KMS-11 (cell line): Measurements from ENCODE around the gene COL6A2.
"Not testable (repeated sequence)": the region's sequence is repeated elsewhere in the genome, so short reads cannot be mapped to it uniquely, and the experiment has no call there.

Experiments used
- H2AFZ ChIP-seq: fragments of 200-600 bp; sonication (generic); 2 replicates; pipeline ENCODE4 v1.6.1; 2016; ENCODE audit warnings: antibody characterized with exemption, mixed run types, low read depth
- H3K27ac ChIP-seq: fragments of 200-600 bp; sonication (generic); 2 replicates; pipeline ENCODE4 v1.6.1; 2016; ENCODE audit warnings: mild to moderate bottlenecking, mixed run types
- H3K27me3 ChIP-seq: fragments of 200-600 bp; sonication (generic); 2 replicates; pipeline ENCODE4 v1.6.1; 2017; ENCODE audit warnings: mild to moderate bottlenecking, low read depth, mixed run types, moderate library complexity; ENCODE audit not compliant: insufficient read depth
- H3K36me3 ChIP-seq: fragments of 200-600 bp; sonication (generic); 2 replicates; pipeline ENCODE4 v1.6.1; 2017; ENCODE audit warnings: mild to moderate bottlenecking, mixed run types; ENCODE audit not compliant: insufficient read depth
- H3K4me1 ChIP-seq: fragments of 200-600 bp; sonication (generic); 2 replicates; pipeline ENCODE4 v1.6.1; 2016; ENCODE audit warnings: mild to moderate bottlenecking, low read depth, mixed run types; ENCODE audit not compliant: poor library complexity, severe bottlenecking
- H3K4me2 ChIP-seq: fragments of 200-600 bp; sonication (generic); 2 replicates; pipeline ENCODE4 v1.7.0; 2016; ENCODE audit warnings: mild to moderate bottlenecking, mixed run types
- H3K4me3 ChIP-seq: fragments of 200-600 bp; sonication (generic); IDR thresholded peaks from 2 replicates; pipeline ENCODE4 v1.6.1; 2017; ENCODE audit warnings: low read depth, low read length, mixed read lengths; ENCODE audit not compliant: insufficient read depth
- H3K79me2 ChIP-seq: fragments of 200-600 bp; sonication (generic); 2 replicates; pipeline ENCODE4 v1.6.1; 2016; ENCODE audit warnings: low read depth, mixed run types; ENCODE audit not compliant: insufficient read depth
- H3K9ac ChIP-seq: fragments of 200-600 bp; sonication (generic); 2 replicates; pipeline ENCODE4 v1.6.1; 2016; ENCODE audit warnings: mild to moderate bottlenecking, mixed run types
- H4K20me1 ChIP-seq: fragments of 200-600 bp; sonication (generic); 2 replicates; pipeline ENCODE4 v1.6.1; 2016; ENCODE audit warnings: mild to moderate bottlenecking, mixed run types; ENCODE audit not compliant: insufficient read depth
- TF ChIP-seq, protein P1 (sequence below): fragments of 200-600 bp; sonication (generic); conservative IDR thresholded peaks from 2 replicates; pipeline ENCODE4 v1.6.1; 2017; ENCODE audit warnings: low read depth, mild to moderate bottlenecking, antibody characterized with exemption, low read length, moderate library complexity, mixed read lengths

COL6A2 gene

GRCh38 chr21:46104104-46104503 lies 6.2 kb downstream of the COL6A2 start:
- H3K79me2 ChIP-seq: no peaks in the 10 kb centered on the region
- H3K36me3 ChIP-seq: no peaks in the 10 kb centered on the region
- no peak overlapping the region for H3K4me3 ChIP-seq
- no peak overlapping the region for H3K27ac ChIP-seq
- no peaks in the 10 kb centered on the region for H3K4me1 ChIP-seq
- H3K4me2 ChIP-seq: no peak overlapping the region
- H3K27me3 ChIP-seq: peaks cover 65% of the 10 kb centered on the region
- H3K9ac ChIP-seq: no peak overlapping the region
- TF ChIP-seq, protein P1, sequence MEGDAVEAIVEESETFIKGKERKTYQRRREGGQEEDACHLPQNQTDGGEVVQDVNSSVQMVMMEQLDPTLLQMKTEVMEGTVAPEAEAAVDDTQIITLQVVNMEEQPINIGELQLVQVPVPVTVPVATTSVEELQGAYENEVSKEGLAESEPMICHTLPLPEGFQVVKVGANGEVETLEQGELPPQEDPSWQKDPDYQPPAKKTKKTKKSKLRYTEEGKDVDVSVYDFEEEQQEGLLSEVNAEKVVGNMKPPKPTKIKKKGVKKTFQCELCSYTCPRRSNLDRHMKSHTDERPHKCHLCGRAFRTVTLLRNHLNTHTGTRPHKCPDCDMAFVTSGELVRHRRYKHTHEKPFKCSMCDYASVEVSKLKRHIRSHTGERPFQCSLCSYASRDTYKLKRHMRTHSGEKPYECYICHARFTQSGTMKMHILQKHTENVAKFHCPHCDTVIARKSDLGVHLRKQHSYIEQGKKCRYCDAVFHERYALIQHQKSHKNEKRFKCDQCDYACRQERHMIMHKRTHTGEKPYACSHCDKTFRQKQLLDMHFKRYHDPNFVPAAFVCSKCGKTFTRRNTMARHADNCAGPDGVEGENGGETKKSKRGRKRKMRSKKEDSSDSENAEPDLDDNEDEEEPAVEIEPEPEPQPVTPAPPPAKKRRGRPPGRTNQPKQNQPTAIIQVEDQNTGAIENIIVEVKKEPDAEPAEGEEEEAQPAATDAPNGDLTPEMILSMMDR: no peak
- no peak overlapping the region for H2AFZ ChIP-seq
- no peaks in the 10 kb centered on the region for H4K20me1 ChIP-seq

- not testable (repeated sequence) for H3K36me3 ChIP-seq, H3K4me2 ChIP-seq, H3K9ac ChIP-seq, H3K4me3 ChIP-seq, H2AFZ ChIP-seq, H3K4me1 ChIP-seq, H4K20me1 ChIP-seq, H3K27ac ChIP-seq, H3K79me2 ChIP-seq
- peaks cover 60% of the 10 kb centered on the region for H3K27me3 ChIP-seq
These were observed 9.5 kb downstream of the COL6A2 start for GRCh38 chr21:46107376-46107775.

DNA sequence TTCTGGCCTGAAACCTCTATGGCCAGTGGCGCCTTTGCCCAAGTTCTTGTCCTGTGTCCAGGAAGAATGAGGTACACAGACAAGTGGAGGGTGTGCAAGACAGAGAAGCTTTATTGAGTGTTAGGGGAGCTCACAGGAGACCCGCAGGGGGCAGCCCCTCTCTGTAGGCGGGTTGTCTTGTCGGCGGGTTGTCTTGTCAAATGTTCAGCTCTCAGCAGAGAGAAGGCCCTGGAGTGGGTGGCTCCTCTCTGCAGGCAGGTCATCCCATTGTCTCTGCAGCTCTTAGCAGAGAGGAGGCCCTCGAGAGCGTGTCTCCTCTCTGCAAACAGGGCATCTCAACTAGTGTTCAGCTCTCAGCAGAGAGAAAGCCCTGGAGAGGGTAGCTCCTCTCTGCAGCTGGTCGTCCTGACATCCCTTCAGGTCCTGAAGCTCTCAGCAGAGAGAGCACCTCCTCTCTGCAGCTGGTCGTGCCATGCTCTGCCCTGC lies 11.0 kb downstream of the COL6A2 start:
- Histone ChIP-seq H3K27me3 (peaks cover 67% of the 10 kb centered on the region), H3K9ac (no peak overlapping the region), H3K79me2 (no peaks in the 10 kb centered on the region), H3K4me1 (no peaks in the 10 kb centered on the region), H4K20me1 (no peaks in the 10 kb centered on the region), H3K27ac (no peak overlapping the region), H2AFZ (no peak overlapping the region), H3K4me2 (no peak overlapping the region), H3K4me3 (no peak overlapping the region), H3K36me3 (no peaks in the 10 kb centered on the region)
- TF ChIP-seq, protein P1: no peak

- no peak overlapping the region for H3K4me2 ChIP-seq
- H3K36me3 ChIP-seq: no peaks in the 10 kb centered on the region
- H2AFZ ChIP-seq: no peak overlapping the region
- no peaks in the 10 kb centered on the region for H4K20me1 ChIP-seq
- peaks cover 69% of the 10 kb centered on the region for H3K27me3 ChIP-seq
- H3K9ac ChIP-seq: no peak overlapping the region
- H3K79me2 ChIP-seq: no peaks in the 10 kb centered on the region
- H3K4me3 ChIP-seq: no peak overlapping the region
- H3K4me1 ChIP-seq: no peaks in the 10 kb centered on the region
- no peak overlapping the region for H3K27ac ChIP-seq
- TF ChIP-seq, protein P1: no peak
These were observed 11.7 kb downstream of the COL6A2 start for GRCh38 chr21:46109313-46110221.
